H7 (cell line): ENCODE results near the gene PRXL2B. TPM values are rescaled to one million over a fixed set of nuclear protein-coding genes. Genes with fewer than 3 reads are reported as not detected.

Experiments
- DNase-seq: peaks from one replicate; pipeline ENCODE4 v3.0.0; 2012
- H3K27me3 ChIP-seq: 2 replicates; pipeline ENCODE4 v1.6.0; 2011; ENCODE audit warnings: mild to moderate bottlenecking, low read length; ENCODE audit not compliant: control insufficient read depth, insufficient read depth
- H3K36me3 ChIP-seq: replicated peaks from 2 replicates; pipeline ENCODE4 v1.5.1; 2011; ENCODE audit warnings: low read length; ENCODE audit not compliant: control insufficient read depth, insufficient read depth
- H3K4me3 ChIP-seq: 2 replicates; pipeline ENCODE4 v1.5.1; 2011; ENCODE audit warnings: low read depth, mild to moderate bottlenecking, control low read depth, low read length, moderate library complexity; ENCODE audit not compliant: insufficient read depth
- total RNA-seq: library from RNA; depleted of rRNA; stranded (reverse); fragments of >200 nt; shearing (Covaris generic); gene quantifications from 2 replicates; pipeline ENCODE4 v1.2.3, GENCODE V29; 2014

Gene PRXL2B
- total RNA-seq, 1 experiment from 2014 or later: 83.5 TPM

DNA sequence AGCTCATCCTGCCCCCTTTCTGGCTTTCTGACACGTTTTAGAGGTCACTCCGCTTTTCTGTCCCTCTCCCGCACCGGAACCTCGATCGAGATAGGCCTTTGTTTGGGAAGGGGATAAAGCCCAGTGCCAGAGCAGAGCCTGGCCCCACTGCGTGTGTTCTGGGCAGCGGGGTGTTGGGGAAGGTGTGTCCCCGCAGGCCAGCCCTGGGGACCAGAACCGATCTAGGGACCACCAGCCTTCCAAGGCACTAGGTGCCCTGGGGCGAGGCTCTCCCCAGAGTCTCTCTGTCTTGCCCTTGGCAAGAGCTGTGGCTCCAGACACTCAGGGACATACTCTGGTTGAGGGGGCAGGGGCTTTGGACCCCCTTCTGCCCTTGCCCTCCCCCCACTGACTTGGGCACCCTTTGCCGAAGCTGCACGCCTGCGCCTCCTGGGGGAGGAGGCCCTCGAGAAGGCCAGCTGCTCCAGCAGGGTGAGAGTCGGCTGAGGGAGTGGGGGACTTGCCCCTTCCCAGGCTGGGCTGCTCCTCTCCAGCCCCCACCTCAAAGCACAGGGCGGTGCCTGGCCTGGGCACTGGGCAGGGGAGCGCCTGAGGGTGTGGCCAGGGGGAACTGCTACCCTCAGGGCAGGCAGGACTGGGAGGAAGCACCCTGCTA is 16.4 kb downstream of the PRXL2B start:
- H3K27me3 ChIP-seq: no peaks in the 10 kb centered on the region
- H3K4me3 ChIP-seq: no peak overlapping the region
- peak; percentile 48 for DNase-seq
- no peaks in the 10 kb centered on the region for H3K36me3 ChIP-seq

DNA sequence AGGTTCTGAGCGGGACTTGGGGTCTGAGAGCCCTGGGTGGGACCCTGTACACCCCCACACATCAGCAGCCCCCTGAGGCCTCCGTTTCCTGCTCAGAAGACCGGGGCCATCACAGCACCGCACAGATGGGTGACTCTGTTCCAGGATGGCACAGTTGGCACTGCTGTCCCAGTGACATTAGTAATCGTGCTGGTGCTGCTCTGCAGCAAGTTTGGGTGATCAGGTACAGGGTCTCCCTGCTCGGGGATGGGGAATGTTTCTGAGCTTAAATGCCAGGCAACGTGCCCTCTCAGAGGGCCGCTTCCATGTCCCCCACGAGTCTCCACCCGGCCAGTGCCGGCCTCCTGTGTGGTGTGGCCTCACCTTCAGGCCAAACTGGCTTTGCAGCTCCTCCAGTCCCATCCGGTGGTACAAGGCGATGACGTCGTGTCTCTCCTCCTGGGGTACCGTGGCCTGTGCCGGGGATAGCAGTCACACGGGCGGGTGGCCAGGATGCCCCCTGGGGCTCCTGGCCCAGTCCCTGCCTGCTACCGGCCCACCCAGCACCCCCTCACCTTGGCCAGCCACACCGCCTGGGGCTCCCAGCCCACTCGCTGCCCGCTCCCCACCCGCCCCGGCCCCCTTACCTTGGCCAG is 17.1 kb downstream of the PRXL2B start:
- Histone ChIP-seq H3K4me3 (no peak overlapping the region), H3K27me3 (no peaks in the 10 kb centered on the region), H3K36me3 (no peaks in the 10 kb centered on the region)
- DNase-seq: peak; percentile 39

DNA sequence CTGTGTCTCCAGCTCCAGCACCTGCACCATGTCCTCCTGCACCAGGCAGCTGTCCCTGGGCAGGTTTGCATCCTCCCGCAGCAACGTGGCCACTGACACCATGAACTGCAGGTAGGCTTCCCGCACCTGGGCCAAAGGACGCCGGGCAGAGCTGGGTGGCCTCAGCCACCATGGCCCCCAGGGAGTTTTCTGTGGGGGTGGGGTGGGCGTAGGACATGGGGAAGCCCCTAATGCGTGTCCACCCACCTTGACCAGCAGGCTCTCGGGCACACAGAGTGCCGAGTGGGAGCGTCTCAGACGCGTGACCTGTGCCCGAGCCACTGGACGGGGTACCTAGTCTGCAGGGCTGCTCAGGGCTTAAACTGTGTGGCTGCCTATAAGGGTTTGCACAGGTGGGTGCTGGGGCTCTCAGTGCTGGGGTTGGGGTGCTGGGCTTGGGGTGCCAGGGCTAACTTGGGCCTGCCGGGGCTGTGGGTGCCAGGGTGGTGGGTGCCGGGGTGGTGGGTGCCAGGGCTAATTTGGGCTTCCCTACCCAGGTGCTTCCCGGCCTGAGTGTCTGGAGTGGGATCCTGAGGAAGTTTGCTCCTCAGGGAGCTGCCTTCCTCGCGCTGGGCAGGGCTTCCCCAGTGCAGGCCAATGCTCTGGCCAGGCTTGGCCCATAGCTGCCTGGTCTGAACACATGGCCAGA is 17.7 kb downstream of the PRXL2B start:
- Histone ChIP-seq H3K4me3 (no peak overlapping the region), H3K27me3 (no peaks in the 10 kb centered on the region), H3K36me3 (no peaks in the 10 kb centered on the region)
- DNase-seq: peak; percentile 40

DNA sequence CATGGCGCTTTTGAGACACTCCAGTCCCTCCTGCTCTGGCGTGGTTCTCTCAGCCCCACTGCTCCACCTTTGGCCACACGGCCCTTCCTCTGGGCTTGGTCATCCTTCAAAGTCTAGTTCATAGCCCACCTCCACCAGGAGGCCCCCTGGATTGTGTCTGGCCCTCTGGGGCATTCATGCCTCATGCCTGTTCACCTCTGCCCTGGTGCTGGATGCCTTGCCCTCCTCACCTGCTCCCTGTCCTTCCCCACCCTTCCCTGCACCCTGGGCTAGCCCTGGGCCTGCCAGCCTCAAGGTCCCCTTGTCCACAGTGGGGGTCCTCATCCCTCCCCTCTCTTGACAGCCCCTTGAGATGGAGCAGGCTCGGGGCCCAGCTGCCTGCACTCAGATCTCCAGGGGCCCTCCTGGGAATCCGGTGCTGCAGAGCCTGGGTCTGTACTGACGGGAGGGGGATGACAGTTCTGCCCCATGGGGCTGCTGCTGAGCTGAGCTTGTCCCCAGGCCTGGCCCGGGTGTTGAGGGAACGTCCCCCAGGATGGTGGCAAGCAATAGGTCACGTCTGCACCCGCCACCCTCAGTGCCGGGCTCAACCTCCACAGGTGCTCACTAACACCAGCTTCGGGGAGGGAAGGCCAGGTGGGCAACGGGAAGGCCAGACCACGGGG is 18.4 kb downstream of the PRXL2B start:
- Histone ChIP-seq H3K36me3 (no peaks in the 10 kb centered on the region), H3K27me3 (no peaks in the 10 kb centered on the region), H3K4me3 (no peak overlapping the region)
- DNase-seq: peak; percentile 45

DNA sequence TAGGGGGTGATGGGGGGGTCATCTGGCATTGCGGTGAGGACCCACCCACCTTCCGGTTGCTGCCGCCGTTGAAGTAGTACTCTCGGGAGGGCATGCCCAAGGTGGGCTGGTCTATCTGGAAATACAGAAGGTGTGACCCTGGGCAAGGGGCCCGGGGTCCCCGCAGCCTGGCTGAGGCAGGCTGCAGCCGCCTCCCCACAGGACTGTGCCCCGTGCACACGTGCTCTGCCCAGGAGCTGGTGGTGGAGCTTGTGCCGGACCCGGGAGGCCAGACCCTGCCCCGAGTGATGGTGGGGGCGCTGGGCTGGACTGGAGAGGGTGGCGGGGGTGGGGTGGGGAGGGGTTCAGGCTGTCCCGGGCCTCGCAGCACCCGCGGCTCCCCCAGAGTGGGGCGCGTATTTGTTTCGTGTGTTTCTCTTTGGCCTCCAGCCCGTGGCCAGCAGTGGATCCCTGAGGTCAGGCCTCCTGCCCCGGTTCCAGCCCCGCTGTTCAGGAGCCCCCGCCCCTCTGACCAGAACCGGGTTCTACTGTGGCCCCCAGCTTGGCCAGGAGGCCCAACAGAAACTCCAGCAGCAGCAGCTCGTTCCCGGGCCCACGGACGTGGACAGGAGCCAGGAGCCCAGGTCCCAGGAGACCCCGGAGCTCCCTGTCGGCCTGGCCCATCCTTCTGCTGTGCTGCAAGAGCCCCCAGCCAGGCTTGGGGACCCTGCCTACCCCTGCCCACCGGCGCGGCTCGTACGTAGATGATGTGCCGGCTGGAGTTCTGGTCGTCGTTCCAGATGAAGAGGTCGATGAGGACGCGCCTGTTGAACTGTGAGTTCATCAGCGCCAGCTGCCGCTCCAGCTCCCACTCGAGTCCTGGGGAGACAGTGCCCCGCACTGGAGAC is 19.2 kb downstream of the PRXL2B start:
- DNase-seq: peak; percentile 49
- no peaks in the 10 kb centered on the region for H3K36me3 ChIP-seq
- no peak overlapping the region for H3K4me3 ChIP-seq
- no peaks in the 10 kb centered on the region for H3K27me3 ChIP-seq

DNA sequence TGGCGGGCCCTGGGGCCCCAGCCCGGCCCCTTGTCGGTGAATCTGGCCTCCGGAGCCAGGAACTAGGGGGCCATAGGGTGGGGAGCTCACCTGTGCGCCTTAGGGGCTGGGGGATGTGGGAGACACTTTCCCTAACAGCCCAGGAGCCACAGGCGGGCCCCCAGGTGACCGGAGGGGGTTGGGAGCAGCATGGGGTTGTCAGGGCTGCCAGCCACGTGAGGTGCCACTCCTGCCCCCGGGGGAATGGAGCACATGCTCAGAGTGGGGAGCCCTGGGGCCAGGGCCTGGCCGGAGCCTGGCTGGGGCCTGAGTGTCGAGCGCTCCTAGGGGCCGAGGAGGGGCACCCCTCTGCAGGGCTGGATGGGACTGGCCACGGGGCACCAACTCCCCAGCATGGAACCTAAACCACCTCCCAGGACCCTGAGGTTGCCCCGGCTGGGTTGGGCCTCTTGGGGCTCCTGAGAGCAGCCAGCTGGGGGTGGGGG is 19.9 kb downstream of the PRXL2B start:
- peak; percentile 50 for DNase-seq
- H3K4me3 ChIP-seq: no peak overlapping the region

DNA sequence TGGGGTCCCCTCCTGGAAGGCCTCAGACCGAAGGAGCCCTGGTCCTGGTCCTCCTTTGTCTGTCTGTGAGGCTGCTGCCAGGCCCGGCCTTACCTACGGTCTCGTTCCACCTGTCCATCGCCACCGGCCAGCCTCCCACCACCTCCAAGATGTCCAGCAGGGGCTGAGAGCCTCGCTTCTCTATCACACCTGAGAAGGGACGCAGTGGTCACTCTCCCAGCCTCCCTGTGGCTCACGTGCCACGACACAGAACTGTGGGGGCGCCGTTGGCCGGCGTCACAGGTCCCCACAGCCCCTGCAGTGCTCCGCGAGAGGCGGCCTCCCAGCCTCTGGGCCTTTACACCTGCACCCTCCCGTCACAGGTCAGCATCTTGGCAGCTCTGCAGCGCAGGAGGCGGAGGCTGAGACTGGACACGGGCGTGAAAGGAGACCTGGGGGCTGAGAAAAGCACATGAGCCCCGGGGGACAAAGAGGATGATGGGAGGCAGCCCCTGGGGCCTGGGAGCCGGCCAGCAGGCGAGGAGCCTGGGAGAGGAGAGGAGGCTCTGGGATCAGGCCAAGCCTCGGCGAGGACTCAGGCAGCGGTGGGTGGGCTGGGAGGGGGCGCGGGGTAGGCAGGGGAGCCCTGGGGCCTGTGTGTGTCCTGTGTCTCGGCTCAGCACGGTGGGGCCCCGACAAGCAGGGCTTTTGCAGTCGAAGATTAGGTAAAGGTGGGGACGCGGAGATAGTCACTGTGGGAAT is 20.5 kb downstream of the PRXL2B start:
- no peak overlapping the region for H3K4me3 ChIP-seq
- no peaks in the 10 kb centered on the region for H3K36me3 ChIP-seq
- peak; percentile 59 for DNase-seq
- H3K27me3 ChIP-seq: no peaks in the 10 kb centered on the region

More for the DNA sequence above, 19.9 kb downstream of the PRXL2B start:
- Histone ChIP-seq H3K36me3 (no peaks in the 10 kb centered on the region), H3K27me3 (no peaks in the 10 kb centered on the region)

DNA sequence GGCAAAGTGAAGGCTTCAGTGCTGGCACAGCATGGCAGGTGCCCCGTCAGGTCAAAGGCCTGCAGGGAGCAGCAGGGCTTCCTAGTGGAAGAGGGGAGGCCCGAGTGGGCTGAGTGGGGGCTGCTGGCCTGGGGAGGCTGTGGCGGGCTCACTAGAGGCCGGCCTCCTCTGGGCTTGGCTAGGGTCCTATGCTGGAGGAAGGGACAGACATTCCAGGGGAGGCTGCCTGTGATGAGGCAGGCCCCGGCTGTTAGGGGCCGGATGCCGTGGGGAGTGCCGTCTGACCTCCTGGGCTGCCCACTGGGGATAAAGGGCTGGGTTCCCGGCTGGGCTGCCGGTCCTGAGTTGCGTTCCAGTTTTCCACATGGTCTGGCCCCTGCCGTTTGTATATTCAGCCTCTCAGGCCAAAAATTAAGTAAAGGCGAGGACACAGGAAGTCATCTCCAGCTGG is 21.1 kb downstream of the PRXL2B start:
- peak; percentile 48 for DNase-seq
- Histone ChIP-seq H3K36me3 (no peaks in the 10 kb centered on the region), H3K4me3 (no peak overlapping the region), H3K27me3 (no peaks in the 10 kb centered on the region)

DNA sequence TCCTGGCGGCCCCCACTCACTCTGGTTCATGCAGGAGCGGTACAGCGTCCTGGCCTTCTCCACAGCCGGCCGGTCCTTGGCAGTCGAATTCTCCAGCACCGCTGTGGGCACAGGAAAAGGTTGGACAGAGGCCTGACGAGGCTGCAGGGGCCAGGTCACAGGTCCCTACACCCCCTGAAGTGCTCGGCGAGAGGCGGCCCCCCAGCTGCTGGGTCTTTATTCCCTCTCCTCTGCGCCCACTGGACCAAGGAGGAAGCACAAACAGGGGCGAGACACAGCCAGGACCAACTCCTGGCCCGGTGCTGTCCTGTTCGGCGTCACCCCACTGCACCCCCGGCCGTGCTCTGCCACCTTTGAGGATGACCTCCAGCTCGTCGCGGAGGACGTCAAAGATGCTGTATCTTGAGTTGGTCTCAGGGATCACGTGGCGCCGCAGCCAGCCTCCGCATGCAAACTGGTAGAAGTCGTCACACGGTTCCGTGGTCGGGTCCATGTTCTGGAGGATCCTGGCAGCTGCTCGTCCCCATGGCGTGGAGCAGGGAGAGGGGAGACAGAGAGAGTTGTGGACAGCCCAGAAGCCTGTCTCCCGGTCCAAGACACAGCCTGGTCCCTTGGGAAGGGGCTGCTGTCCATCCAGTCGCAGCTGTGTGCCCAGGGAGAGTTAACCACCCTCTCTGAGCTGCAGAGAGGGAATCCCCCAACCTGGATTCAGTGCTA is 22.9 kb downstream of the PRXL2B start:
- peak; percentile 52 for DNase-seq
- H3K4me3 ChIP-seq: no peak overlapping the region
- no peaks in the 10 kb centered on the region for H3K27me3 ChIP-seq
- no peaks in the 10 kb centered on the region for H3K36me3 ChIP-seq

DNA sequence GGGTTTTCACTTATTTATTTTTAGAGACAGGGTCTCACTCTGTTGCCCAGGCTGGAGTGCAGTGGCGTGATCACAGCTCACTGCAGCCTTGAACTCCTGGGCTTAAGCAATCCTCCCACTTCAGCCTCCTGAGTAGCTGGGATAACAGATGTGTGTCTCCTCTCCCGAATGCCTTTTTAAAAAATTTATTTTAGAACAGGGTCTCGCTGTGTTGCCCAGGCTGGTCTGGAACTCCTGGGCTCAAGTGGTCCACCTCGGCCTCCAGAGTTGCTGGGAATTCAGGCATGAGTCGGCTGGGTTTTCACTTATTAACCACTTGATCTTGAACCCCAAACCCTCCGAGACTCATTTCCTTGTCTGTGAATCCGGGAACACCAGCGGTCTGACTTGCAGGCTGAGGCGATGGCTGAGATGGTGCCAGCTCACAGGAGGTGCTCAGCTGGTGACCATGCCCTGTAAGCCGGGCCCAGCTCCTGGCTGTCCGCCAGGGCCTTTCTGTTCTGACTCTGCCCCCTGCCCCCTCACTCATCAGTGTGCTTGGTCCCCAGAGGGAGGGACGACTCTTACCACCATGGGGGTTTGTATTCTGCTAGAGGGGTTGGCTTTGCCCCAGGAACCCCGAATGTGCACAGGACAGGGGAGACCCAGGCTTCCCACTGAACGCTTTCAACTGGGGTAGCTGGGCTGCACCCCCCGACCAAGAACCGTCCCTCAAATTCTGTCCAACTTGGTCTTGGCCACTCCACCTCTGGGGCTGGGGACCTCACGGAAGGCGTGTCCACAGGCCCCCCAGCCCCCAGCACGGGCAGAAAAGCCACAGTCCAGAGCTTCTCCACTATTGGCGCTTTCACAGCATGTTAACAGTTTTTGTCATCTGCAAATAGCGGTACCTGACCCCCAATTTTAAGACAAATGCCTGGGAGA is 23.7 kb downstream of the PRXL2B start:
- Histone ChIP-seq H3K4me3 (no peak overlapping the region; the same call in 1 of the 2 replicates), H3K27me3 (no peaks in the 10 kb centered on the region; the same call in 1 of the 2 replicates), H3K36me3 (no peaks in the 10 kb centered on the region)
- peak; percentile 58 for DNase-seq

DNA sequence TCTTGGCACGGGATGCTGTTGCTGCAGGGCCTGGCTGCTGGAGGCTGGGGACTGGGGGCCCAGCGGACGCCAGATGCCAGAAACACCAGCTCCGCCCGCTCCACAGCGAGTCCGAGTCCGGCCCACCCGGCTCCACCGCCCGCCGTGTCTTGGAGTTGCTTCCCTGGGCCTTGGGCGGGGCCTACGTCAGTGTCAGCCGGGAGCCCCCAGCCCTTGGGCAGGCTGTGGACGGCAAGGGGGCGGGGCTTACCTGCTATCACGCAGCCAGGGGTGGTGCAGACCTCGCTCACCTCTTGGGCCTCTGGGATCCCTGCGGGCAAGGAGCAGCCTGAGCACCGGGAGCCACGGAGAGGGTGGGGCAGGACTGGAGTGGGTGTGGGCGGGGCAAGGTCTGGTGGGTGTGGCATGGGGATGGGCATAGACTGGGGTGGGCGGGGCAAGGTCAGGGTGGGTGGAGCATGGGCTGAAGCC is 24.5 kb downstream of the PRXL2B start:
- Histone ChIP-seq H3K4me3 (peak overlapping the region; percentile 34), H3K27me3 (no peaks in the 10 kb centered on the region; the same call in 1 of the 2 replicates), H3K36me3 (no peaks in the 10 kb centered on the region)
- DNase-seq: peak; percentile 99
